HL-60/S4 (cell line): Measurements from ENCODE around the gene SYNDIG1.

Source experiments
- in situ Hi-C: fragments of 300-500 bp; cut with MboI; formaldehyde crosslinking; loops from 2 replicates; pipeline ENCODE4 v1.14.3; 2022; ENCODE audit warnings: low sequenced_read_pairs

The SYNDIG1 gene

DNA sequence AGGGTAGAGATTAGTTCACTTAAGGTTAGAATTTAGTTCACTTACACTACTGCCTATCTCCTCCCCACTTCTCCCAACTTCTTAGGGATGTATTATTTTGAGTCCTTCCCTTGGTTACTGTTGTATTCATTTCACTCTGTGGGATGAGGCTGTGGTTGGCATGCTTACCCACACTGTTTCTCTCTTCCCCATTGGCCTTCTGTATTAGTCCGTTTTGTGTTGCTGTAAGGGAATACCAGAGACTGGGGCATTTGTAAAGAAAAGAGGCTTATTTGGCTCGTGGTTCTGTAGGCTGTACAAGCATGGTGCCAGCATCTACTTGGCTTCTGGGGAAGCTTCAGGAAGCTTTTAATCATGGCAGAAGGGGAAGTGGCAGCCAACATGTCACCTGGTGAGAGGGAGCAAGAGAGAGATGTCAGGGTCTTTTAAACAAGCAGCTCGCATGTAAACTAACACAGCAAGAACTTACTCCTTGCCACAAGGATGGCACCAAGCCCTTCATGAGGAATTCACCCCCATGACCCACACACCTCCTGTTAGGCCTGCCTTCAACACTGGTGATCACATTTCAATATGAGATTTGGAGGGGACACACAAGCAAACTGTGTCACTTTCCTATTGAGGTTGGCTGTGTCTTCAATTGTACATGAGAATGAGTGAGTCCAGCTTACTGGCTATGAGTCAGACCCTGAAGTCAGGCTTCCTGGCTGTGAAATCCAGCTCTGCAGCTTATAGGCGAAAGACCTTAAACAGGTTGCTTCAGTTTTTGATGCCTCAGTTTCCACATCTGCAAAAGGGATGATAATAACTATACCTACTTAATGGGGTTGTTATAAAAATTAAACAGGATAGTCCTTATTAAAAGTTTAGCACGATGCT, 53.3 kb downstream of the SYNDIG1 start:
- in situ Hi-C loops, result no loop called here

DNA sequence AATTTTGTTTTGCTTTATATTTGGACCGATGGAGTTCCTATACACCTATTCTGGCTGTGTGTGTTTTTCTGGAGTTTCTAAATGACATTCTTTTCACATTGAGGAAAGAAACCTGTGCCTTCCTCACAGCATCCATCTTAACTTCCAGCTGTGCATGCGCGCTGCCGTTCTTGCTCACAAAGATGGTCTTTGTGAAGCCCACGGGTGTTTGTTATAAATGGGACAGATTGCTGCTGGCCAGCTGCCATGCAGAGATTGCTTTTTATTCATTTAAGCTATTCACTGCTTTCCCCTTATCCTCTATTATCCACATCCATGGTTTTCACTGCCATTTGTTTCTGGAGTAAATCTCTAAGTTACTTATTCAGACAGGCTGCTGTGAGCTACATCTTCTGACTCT, 54.2 kb downstream of the SYNDIG1 start:
- in situ Hi-C loops, result no loop called here

GRCh38 chr20:24528583-24529368, 59.3 kb downstream of the SYNDIG1 start:
- in situ Hi-C loops, result no loop called here

- in situ Hi-C loops, result no loop called here
These were observed 59.9 kb downstream of the SYNDIG1 start for GRCh38 chr20:24529369-24529719.

DNA sequence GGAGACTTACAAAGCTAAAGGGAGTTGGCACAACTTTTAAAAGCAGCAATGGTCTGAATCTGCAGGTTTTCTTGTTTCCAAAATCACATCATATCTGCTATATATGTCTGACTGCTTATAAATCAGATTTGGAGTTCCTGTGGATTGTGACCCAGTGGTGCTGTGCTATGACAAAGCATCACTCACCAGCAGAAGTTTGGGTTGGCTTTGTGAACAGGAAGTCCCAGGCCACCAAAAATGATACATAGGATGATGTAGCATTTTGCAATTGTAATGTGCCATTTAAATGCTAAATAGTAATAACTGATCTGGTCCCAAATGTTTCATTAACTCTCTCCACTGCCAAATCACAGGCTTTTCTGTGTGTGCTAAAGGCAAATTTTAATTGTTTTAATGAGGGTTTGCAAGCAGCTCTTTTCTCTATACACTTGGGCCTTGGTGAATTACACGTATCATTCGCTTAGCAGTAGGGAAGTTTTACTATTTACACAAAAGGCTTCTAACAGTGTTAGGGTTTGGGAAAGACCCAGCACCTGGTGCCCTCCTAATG, 60.8 kb downstream of the SYNDIG1 start:
- in situ Hi-C loops, result no loop called here

- in situ Hi-C loops, result no loop called here
These were observed 61.8 kb downstream of the SYNDIG1 start for GRCh38 chr20:24531202-24531601.

DNA sequence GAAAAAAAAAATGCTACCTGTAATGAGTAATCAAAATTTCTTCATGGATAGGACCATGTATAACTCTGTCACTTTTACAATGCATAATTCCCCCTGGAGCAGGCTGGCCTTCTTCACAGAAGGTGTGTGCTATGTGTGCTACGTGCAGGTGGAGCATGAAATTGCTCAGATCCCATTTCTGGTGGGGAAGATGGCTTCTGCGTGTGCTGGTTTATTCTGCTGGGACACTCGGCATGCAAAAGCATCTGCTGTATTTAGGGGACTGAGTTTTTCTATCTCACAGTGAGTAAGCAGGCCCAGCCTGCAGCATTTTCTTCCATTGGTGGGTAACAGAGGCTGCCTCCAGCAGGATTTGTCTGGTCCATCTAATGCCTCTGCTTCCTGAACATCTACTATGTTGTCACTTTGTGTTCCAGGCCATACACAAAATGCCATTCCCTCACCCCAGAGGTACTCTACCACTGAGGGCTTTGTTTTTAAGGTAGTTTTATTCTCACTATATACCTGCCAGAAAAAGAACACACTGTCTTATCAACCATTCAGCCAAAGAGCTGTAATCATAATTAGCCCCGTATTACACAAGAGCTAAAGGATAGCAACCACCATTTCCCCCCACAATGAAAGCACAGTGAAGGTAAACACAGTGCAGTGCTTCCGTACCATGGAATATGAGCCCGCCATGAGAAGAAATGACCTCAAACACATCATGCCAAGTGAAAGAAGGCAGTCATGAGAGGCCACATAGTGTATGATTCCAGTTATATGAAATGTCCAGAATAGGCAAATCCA, 62.4 kb downstream of the SYNDIG1 start:
- in situ Hi-C loops, result no loop called here

DNA sequence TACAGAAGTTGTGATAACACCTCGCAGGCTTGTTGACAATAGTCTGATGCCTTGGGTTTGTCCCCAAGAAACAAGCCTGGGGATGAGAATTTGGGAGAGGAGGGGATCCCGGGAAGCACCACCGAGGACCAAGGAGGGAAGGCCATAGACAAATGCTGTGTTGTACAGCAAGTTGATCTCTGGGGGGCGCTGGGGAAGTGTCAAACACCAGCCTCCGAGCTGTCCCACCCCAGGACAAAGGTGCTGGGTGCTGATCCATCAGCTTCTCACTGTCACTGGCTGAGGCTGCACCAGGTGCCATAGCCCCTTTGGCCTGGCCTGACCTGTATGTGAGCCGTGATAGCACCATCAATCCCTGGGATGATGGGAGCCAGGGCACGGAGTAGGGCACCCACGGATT, 64.0 kb downstream of the SYNDIG1 start:
- in situ Hi-C loops, result no loop called here

DNA sequence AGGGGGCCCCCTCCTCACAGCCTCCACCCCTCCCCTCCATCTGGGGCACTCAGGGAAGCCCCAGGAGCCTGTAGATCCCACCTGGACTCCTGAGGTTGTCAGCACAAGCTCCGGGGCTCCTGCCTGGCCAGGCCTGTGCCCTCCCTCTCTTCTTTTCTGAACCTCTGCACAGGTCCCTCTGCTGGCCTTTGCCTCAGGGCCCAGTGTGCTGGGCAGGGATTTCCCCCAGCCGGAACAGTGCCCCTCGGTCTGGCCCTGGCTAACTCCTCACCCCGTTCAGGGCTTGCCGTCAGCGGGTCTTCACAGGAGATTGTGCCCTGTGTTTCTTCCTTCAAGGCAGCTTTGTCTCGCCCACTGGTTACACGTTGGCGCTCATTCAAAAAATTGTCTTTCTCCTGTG, 64.9 kb downstream of the SYNDIG1 start:
- in situ Hi-C loops, result no loop called here

DNA sequence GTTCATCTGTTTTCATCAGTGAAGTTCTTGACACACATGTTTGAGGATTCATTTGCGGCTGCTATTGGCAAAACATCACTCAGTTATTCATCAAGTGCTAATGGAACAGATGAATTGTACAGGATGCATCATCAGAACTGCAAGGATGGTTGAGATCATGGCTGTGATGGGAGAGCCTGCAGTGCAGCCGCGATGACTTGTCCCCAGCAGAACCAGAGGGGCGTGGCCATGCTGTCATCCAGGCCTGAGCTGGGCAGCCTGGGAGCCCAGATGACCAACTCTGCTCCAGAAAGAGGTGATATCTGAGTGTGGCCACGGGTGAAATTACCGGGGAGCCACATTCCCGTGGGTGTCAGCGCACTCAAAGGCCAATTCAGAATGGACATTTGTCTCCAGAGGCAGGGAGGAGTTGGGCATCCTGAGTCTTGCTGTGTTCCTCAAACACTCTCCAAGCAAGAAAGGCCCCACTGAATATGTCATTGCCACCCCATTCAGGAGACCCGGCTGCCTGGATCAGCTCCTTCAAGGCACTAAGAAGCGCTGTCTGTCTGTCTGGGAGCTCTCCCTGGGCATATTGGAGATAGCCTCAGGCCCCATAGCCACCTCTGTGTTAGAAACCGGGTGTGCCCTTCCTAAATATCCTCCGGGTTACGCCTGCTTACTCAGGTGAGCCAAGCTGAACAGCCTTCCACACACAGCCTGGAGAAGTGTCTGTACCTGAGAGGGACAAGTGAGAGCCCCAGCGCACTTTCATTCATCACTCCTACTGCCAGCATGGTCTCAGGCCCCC, 66.7 kb downstream of the SYNDIG1 start:
- in situ Hi-C loops, result no loop called here

DNA sequence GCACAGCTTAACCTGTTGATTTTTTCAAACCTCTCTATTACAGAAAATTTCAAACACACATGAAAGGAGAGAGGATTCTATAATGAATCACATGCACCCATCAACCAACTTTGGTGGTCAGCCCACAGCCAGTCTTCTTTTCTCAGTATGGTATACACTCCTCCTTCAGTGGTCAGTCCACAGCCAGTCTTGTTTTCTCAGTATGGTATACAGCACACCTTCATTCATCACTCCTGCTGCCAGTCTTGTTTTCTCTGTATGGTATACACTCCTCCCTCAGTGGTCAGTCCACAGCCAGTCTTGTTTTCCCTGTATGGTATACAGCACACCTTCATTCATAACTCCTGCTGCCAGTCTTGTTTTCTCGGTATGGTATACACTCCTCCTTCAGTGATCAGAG, 67.8 kb downstream of the SYNDIG1 start:
- in situ Hi-C loops, result no loop called here

DNA sequence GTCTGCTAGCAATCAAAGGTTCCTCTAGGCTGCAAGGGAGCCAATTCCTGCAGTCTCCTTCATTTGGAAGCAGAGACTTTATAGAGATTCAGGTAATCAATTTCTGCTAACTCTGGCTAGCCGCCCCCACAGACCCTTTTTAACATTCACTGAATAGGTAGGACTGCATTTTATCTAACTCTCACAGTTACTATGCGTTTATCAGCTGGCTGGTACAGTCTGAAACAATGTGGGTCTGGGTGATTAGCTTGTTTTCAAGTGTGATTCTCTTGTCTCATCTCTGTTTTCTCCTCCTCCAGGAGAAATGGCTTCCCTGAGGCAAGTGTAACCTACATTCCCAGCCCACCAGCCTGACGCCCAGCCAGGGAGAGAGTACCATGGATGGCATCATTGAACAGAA, 73.3 kb downstream of the SYNDIG1 start:
- in situ Hi-C loops, result no loop called here

- in situ Hi-C loops, result no loop called here
These were observed 73.7 kb downstream of the SYNDIG1 start for GRCh38 chr20:24543168-24543567.

- in situ Hi-C loops, result no loop called here
These were observed 74.3 kb downstream of the SYNDIG1 start for GRCh38 chr20:24543741-24544140.

GRCh38 chr20:24544371-24544770, 74.9 kb downstream of the SYNDIG1 start:
- in situ Hi-C loops, result no loop called here

DNA sequence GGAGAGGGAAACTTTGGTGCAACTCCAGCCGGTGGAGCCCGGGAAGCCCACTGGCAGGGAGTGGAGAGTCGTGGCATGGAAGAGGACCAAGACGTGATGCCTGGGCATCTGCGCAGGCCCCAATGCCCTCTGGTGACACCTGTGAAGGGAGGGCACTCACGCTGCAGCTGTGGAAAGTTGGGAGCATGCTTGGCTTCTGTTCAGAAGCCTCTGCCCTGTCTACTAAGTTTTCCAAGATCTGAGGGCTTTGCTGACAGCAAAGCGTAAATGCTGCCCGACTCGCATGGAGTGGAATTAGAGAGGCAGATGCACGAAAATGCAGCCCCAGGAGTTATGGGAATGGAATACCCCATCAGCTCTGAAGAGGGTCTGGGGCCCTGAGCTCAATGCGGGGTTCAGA, 75.7 kb downstream of the SYNDIG1 start:
- in situ Hi-C loops, result no loop called here

GRCh38 chr20:24546232-24546892, 76.9 kb downstream of the SYNDIG1 start:
- in situ Hi-C loops, result no loop called here

DNA sequence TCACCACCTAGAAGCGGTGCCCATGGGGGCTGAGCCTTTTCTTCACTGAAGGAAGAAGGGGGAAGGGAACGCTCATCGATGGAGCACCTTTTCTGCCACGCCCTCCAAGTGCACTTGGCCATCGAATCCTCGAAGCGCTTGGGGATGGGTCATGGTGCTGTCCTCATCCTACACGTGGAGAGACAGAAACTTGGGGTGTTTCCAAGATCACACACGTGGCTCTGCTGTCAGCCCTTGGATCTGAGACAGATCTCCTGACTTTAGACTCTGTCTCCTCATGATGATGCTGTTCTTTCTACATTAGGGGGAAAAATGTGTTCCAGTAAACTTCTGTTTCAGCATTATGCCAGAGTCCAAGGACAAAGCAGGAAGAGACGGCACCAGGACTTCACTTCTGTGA, 78.5 kb downstream of the SYNDIG1 start:
- in situ Hi-C loops, result no loop called here

- in situ Hi-C loops, result no loop called here
These were observed 89.8 kb downstream of the SYNDIG1 start for GRCh38 chr20:24559114-24559732.
